ENCODE data around the gene NCKAP5. TPM values are rescaled to one million over a fixed set of nuclear protein-coding genes. Genes with fewer than 3 reads are reported as not detected.
A peak's percentile ranks its signal among the peaks of the same experiment; 100 is the strongest.

Gene NCKAP5
- polyA plus RNA-seq, 2 of the 4 experiments (the other 2 are of a cell fraction) = 3.0 to 4.1 TPM

GRCh38 chr2:133438026-133438425 lies 130.2 kb downstream of the NCKAP5 start:
- FAIRE-seq = no peak
- TF ChIP-seq KDM1A (IDR thresholded peaks at IDR 0.05; ENCODE audit: low read depth) = no peak
- no peak for TF ChIP-seq SREBF2 (IDR thresholded peaks at IDR 0.05)
- no peak for TF ChIP-seq HMGXB4 (CRISPR knock-in tag; IDR thresholded peaks at IDR 0.05; ENCODE audit: borderline replicate concordance)
- TF ChIP-seq ZFP36 (IDR thresholded peaks at IDR 0.05; ENCODE audit: borderline replicate concordance, partially characterized antibody) = no peak
- TF ChIP-seq HOXA7 (CRISPR knock-in tag; IDR thresholded peaks at IDR 0.05) = no peak
- no peak for TF ChIP-seq REST (IDR thresholded peaks at IDR 0.05)
- no peak for TF ChIP-seq CTCF (IDR thresholded peaks at IDR 0.05)
- TF ChIP-seq MAX (IDR thresholded peaks at IDR 0.05) = no peak
- TF ChIP-seq ZC3H11A (IDR thresholded peaks at IDR 0.05) = no peak
- no peak for TF ChIP-seq RCOR1 (IDR thresholded peaks at IDR 0.05; ENCODE audit: low read depth, low read length)
- TF ChIP-seq FOSL2 (IDR thresholded peaks at IDR 0.05) = no peak
- TF ChIP-seq FOSL2 (CRISPR knock-in tag; IDR thresholded peaks at IDR 0.05) = no peak
- TF ChIP-seq FOSB (CRISPR knock-in tag; IDR thresholded peaks at IDR 0.05) = no peak
- TF ChIP-seq RAD21 (conservative IDR thresholded peaks at IDR 0.05 in 1 of 2, IDR thresholded peaks at IDR 0.05 in 1 of 2) = no peak
- TF ChIP-seq CHD4 (IDR thresholded peaks at IDR 0.05; ENCODE audit: borderline replicate concordance) = no peak
- TF ChIP-seq MAFK (IDR thresholded peaks at IDR 0.05; ENCODE audit: partially characterized antibody) = no peak
- no peak for TF ChIP-seq BCL3 (IDR thresholded peaks at IDR 0.05)
- TF ChIP-seq PHF8 (IDR thresholded peaks at IDR 0.05; ENCODE audit: borderline replicate concordance, low read depth) = no peak
- TF ChIP-seq ZNF302 (CRISPR knock-in tag; IDR thresholded peaks at IDR 0.05) = no peak
- TF ChIP-seq JUN (IDR thresholded peaks at IDR 0.05) = no peak
- TF ChIP-seq POLR2A (IDR thresholded peaks at IDR 0.05; ENCODE audit: low read length) = no peak
- Histone ChIP-seq H3K4me3 (no peak overlapping the region), H3K4me2 (peak overlapping the region; percentile 37), H3K4me1 (peaks cover 55% of the 10 kb centered on the region), H3K27ac (peak overlapping the region; percentile 44 to 81; a peak in 5 of 6 replicates), H3K9me3 (no peaks in the 10 kb centered on the region)
- POLR2A ChIA-PET = no interaction called here
- no peak for DNase-seq (ENCODE audit: low read depth in 1 of 2, low spot score in 1 of 2)
- ATAC-seq = no peak
- CTCF ChIA-PET = interaction anchor here (1.4 to 1.9 kb wide), 2 partner anchors 9 to 123 kb away, joined by 4 to 5 read pairs; no protein-coding TSS in a partner anchor

All from A549 (cell line).